ELR (cell line): Measurements from ENCODE around the gene PCDH15.
A peak's percentile ranks its signal among the peaks of the same experiment; 100 is the strongest.

ENCODE experiments used
- DNase-seq: peaks from one replicate; pipeline ENCODE4 v3.0.0-alpha.2; 2015; ENCODE audit warnings: low read depth

Gene PCDH15

GRCh38 chr10:54800741-54801421 lies at the start of gene PCDH15:
PCDH15 (minus strand) TSS chr10:54801231; CDS start chr10:54664262, 136,969 bp downstream.
- peak; percentile 0 for DNase-seq

- no peak for DNase-seq
Observed at GRCh38 chr10:54843932-54844331, 42.9 kb upstream of the PCDH15 start.

GRCh38 chr10:54843085-54843646 lies 42.1 kb upstream of the PCDH15 start:
- DNase-seq: no peak

GRCh38 chr10:54837479-54837878 lies 36.4 kb upstream of the PCDH15 start:
- DNase-seq: no peak

- no peak for DNase-seq
Observed at GRCh38 chr10:54833029-54833428, 32.0 kb upstream of the PCDH15 start.

DNA sequence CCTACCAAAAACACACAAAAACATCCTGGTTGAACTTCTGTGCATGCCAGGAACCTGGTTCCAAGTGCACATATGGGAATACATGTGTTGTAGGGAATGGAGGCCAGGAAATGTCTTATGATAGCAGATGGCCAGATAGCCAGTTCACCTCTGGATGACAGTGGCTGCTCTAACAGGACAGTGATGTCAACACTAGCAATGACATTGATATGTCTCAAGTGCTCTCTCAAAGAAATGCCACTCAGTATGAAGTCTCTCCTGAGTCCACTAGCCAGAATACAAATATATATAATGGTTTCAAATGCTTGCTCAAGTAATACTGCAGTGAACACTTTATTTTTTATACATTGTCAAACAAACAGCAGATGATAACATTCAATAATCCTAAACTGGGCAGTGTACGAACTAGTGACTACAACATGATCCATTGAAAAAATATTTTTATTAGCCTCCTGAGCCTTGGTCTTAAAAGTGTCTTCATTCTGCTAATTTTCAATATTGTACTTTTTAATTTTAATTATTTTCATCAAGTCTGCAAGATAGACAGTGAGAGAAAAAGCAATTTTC lies 26.0 kb upstream of the PCDH15 start:
- no peak for DNase-seq

GRCh38 chr10:54815583-54815982 lies 14.6 kb upstream of the PCDH15 start:
- DNase-seq: no peak

DNA sequence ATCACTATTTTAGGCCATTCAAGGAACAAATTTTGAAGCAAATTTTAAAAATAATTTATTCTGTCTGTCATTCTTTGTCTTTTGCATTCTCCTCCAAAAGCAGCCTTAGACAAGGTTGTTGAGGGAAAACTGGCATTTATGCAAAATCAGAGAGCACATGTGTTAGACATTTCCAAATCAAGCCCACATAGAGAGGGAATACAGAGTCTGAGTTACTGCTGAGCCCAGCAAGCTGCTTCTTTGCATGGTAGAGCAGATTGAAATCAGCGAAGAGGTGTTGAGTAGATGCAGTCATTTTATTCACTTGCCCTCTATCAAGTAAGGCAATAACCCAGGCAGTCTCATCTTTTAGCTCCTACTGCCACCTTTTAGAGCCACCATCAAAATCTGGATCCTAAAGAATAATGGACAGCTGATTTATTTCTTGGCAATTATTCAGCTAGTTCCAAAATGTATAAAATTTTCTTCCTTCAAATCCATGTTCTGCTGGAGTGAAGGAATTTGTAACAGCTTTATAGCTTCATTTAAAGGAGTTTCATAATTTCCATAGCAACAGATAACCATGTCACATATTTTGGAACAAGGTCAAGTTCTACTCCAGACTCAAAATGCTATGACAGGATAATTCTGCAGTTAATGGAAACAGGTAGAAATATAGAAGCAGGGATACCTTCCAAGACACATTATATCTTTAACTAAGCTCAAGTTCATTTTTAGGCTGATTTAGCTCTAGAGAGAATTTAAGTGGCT lies 7.3 kb upstream of the PCDH15 start:
- no peak for DNase-seq

- no peak for DNase-seq
Observed at GRCh38 chr10:54799506-54799905, 1.5 kb downstream of the PCDH15 start.

GRCh38 chr10:54797636-54798321 lies 3.3 kb downstream of the PCDH15 start:
- peak; percentile 39 for DNase-seq

GRCh38 chr10:54796881-54797280 lies 4.2 kb downstream of the PCDH15 start:
- DNase-seq: no peak

DNA sequence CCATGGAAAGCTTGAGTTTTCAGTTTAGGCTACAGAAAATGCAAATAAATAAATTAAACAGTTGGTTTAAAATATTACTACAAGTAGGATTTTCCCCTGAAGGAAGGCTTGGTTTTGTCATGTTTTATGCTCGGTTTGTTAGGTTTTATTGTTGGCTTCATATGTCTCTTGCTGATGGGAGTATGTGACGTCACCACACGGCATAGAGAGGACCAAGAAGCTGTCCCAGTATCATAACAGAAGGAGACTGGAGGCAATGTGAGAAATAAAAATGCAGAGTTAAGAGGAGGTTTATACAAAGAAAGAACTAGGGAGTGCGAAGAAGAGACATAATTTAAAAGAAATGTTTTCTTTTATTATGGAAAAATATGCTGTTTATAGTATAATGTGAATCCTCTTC lies 24.4 kb downstream of the PCDH15 start:
- DNase-seq: no peak

DNA sequence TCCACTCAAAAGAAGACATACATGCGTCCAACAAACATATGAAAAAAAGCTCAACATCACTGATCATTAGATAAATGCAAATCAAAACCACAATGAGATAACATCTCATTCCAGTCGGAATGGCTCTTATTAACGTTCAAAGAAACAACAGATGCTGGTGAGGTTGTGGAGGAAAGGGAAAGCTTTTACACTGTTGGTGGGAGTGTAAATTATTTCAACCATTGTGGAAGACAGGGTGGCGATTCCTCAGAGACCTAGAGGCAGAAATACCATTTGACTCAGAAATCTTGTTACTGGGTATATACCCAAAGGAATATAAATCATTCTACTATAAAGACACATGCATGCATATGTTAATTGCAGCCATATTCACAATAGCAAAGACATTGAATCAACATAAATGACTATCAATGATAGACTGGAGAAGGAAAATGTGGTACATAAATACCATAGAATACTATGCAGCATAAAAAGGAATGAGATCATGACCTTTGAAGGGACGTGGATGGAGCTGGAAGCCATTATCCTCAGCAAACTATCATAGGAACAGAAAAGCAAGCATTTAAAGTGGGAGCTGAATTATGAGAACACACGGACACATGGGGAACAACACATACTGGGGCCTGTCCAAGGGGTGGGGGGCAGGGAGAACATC lies 28.4 kb downstream of the PCDH15 start:
- no peak for DNase-seq

DNA sequence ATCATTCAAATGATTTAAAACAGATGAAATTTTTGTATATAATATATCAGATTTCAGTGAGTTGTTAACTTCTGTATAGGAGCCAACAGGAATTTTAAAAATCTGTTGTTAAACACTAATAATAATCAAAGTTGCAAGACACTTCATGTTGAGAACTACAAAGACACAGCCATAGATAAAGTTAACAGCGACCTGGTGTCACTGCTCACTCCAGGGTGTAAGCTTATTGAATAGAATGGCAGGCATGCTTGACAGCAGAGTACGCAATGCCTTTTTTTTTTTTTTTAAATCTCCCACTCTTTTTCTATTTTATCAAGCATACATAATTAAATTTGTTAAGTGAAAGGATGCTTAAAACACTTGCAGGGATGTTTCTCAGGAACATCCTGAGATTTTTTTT lies 32.0 kb downstream of the PCDH15 start:
- DNase-seq: no peak

GRCh38 chr10:54758791-54759190 lies 42.2 kb downstream of the PCDH15 start:
- no peak for DNase-seq

- no peak for DNase-seq
Observed at GRCh38 chr10:54749623-54750022, 51.4 kb downstream of the PCDH15 start.

DNA sequence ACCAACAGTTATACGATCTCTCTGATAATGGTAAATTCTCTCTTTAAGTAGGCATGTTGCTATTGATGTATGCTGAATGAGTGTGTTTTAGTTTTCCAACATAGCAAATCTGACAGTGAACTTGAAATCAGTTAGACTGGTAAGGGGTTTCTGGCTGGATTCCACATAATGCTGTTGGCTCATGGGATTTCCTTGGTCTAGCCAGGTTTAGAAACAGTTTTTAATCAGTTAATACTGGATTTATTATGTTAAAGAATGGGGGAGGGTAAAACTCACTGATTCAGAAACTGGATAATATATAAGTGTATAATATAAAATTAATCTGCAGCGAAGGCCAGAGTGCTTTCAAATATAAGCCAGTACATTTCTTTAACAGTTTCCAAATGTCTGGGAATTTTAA lies 55.6 kb downstream of the PCDH15 start:
- no peak for DNase-seq

GRCh38 chr10:54742416-54742815 lies 58.6 kb downstream of the PCDH15 start:
- DNase-seq: no peak

GRCh38 chr10:54728511-54728910 lies 72.5 kb downstream of the PCDH15 start:
- no peak for DNase-seq

DNA sequence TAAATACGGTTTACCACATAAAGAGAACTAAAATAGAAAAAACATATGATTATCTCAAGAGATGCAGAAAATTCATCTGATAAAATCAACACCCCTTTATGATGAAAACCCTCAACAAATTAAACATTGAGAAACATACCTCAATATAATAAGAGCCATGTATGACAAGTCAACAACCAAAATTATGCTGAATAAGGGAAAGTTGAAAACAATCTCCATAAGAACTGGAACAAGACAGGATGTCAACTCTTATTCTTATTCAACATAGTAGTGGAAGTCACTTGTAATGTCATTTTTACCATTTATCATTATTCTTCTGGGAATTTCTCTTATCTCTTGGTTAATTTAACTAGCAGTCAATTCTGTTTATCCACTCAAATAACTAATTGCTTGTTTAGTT lies 79.0 kb downstream of the PCDH15 start:
- no peak for DNase-seq

DNA sequence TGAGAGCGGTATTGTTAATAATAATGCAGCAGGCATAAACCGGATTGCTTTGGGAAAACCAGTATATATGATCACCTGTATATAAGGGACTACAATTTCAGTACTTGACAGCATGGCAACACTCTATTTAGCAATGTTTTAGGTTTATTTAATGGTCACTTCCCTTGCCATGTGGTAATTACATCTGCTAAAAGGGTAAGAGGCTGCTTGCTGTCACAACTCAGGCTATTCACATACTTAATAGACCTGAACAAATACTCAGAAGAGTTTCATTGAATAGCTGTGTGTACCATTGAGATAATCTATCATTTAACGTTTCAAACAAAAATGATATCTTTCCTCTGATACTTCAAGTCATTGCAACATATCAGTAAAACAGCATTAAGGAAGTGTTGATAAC lies 90.1 kb downstream of the PCDH15 start:
- no peak for DNase-seq

GRCh38 chr10:54708591-54708990 lies 92.4 kb downstream of the PCDH15 start:
- no peak for DNase-seq
